Right lobe of liver (tissue), 4 donors: Measurements from ENCODE around the gene DNM1.

Experiments used
- CTCF ChIP-seq, 4 donors: fragments of 200-600 bp in 3 of 4; fragments of 450-650 bp in 1 of 4; IDR thresholded peaks; one replicate each; pipeline versions ENCODE4 v1.5.1 to v1.8.0; 2016 to 2022; ENCODE audit warnings: antibody characterized with exemption in 4 of 4, mild to moderate bottlenecking in 2 of 4
- POLR2A ChIP-seq: fragments of 450-650 bp; IDR thresholded peaks from one replicate; pipeline ENCODE4 v1.6.1; 2017; ENCODE audit warnings: antibody characterized with exemption, mild to moderate bottlenecking
- donor health status: DM: no; HTN: no; CAD: no.
- donor health status: DM: no; HTN: no; CAD: no.
- donor health status: DM: no; HTN: yes; CAD: no.

DNA sequence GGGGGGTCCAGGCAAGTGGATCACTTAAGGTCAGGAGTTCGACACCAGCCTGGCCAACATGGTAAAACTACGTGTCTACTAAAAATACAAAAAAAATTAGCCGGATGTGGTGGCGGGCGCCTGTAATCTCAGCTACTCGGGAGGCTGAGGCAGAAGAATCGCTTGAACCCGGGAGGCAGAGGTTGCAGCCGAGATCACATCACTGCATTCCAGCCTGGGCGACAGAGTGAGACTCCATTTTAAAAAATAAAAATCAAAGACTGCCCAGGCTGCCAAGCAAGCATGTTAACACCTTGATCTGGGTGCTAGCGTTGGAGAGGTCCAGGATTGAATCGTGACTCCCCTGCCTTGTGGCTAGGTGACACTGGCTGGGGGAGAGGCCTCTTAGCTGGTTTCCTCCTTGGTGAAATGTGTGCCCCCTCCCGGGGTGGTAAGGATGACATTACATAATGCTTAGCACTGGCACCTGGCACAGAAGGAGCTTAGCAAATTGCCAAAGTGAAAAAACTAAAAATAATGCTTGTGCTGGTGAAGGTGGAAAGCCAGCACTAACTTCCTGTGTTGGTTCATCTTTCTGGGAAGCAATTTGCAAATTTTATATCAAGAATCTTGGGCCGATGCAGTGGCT is 9.6 kb upstream of the DNM1 start:
- TF ChIP-seq CTCF (IDR thresholded peaks at IDR 0.05) = no peak
- no peak for TF ChIP-seq POLR2A
